PFSK-1 (cell line): ENCODE measurements around the gene ARHGAP8.

Experiments
- FOXP2 ChIP-seq: optimal IDR thresholded peaks from 2 replicates; pipeline ENCODE3; 2011; ENCODE audit warnings: borderline replicate concordance, control low read depth, inconsistent platforms; ENCODE audit not compliant: insufficient read depth; ENCODE audit errors: extremely low read length, extremely low read depth
- POLR2AphosphoS5 ChIP-seq: IDR thresholded peaks from 2 replicates; pipeline ENCODE4 v1.6.1; 2012; ENCODE audit warnings: low read depth, mild to moderate bottlenecking, control low read depth, low read length, moderate library complexity
- REST ChIP-seq, 2 experiments: IDR thresholded peaks; 2 replicates each; pipeline versions ENCODE4 v1.6.1 to v1.8.0; 2011 to 2012; ENCODE audit warnings: low read depth in 2 of 2, low read length in 2 of 2, control low read depth in 1 of 2, inconsistent platforms in 1 of 2, mild to moderate bottlenecking in 1 of 2, moderate library complexity in 1 of 2; ENCODE audit not compliant: insufficient read depth in 1 of 2
- SIN3A ChIP-seq: IDR thresholded peaks from 2 replicates; pipeline ENCODE4 v1.6.1; 2012; ENCODE audit warnings: mild to moderate bottlenecking, low read length, moderate library complexity, borderline replicate concordance; ENCODE audit not compliant: insufficient read depth
- TAF1 ChIP-seq: IDR thresholded peaks from 2 replicates; pipeline ENCODE4 v1.6.1; 2012; ENCODE audit warnings: low read length, control low read depth, borderline replicate concordance; ENCODE audit not compliant: insufficient read depth

The ARHGAP8 gene

GRCh38 chr22:44727148-44727547 lies 25.2 kb upstream of the ARHGAP8 start:
- no peak for TF ChIP-seq SIN3A
- no peak for TF ChIP-seq FOXP2
- no peak for TF ChIP-seq REST (IDR thresholded peaks at IDR 0.05; ENCODE audit: insufficient read depth in 1 of 2, low read depth in 2 of 2, low read length in 2 of 2)
- TF ChIP-seq TAF1 = no peak
- no peak for TF ChIP-seq POLR2AphosphoS5

- no peak for TF ChIP-seq POLR2AphosphoS5
- no peak for TF ChIP-seq FOXP2
- TF ChIP-seq TAF1 = no peak
- no peak for TF ChIP-seq SIN3A
- no peak for TF ChIP-seq REST (IDR thresholded peaks at IDR 0.05; ENCODE audit: insufficient read depth in 1 of 2, low read depth in 2 of 2, low read length in 2 of 2)
These were observed 24.7 kb upstream of the ARHGAP8 start for GRCh38 chr22:44727709-44728108.

GRCh38 chr22:44728761-44729324 lies 23.5 kb upstream of the ARHGAP8 start:
- TF ChIP-seq POLR2AphosphoS5 = no peak
- no peak for TF ChIP-seq REST (IDR thresholded peaks at IDR 0.05; ENCODE audit: insufficient read depth in 1 of 2, low read depth in 2 of 2, low read length in 2 of 2)
- TF ChIP-seq SIN3A = no peak
- TF ChIP-seq TAF1 = no peak
- no peak for TF ChIP-seq FOXP2

GRCh38 chr22:44729391-44730021 lies 22.9 kb upstream of the ARHGAP8 start:
- no peak for TF ChIP-seq SIN3A
- no peak for TF ChIP-seq REST (IDR thresholded peaks at IDR 0.05; ENCODE audit: insufficient read depth in 1 of 2, low read depth in 2 of 2, low read length in 2 of 2)
- TF ChIP-seq POLR2AphosphoS5 = no peak
- no peak for TF ChIP-seq TAF1
- TF ChIP-seq FOXP2 = no peak
